Measurements from ENCODE around the gene CLIP2. TPM values are rescaled to one million over a fixed set of nuclear protein-coding genes. Genes with fewer than 3 reads are reported as not detected.
"Not testable (repeated sequence)": the region's sequence is repeated elsewhere in the genome, so short reads cannot be mapped to it uniquely, and the experiment has no call there.

Gene CLIP2
- total RNA-seq, 2 donors from 2014 or later = 16.1 to 26.6 TPM

GRCh38 chr7:74292757-74293576 is 3.8 kb downstream of the CLIP2 start:
- no peak for DNase-seq (ENCODE audit: low spot score)
- intact Hi-C loops (cut with DNase I) = no loop called here

- DNase-seq (ENCODE audit: low spot score) = no peak
- intact Hi-C loops (cut with DNase I) = no loop called here
These were observed 4.3 kb downstream of the CLIP2 start for GRCh38 chr7:74293577-74293908.

- no peak for DNase-seq (ENCODE audit: low spot score)
- intact Hi-C loops (cut with DNase I) = no loop called here
These were observed 5.2 kb downstream of the CLIP2 start for GRCh38 chr7:74294191-74294998.

- no peak for DNase-seq (ENCODE audit: low spot score)
- intact Hi-C loops (cut with DNase I) = no loop called here
These were observed 8.5 kb downstream of the CLIP2 start for GRCh38 chr7:74297516-74298233.

GRCh38 chr7:74299401-74299800 is 10.2 kb downstream of the CLIP2 start:
- intact Hi-C loops (cut with DNase I) = no loop called here
- DNase-seq (ENCODE audit: low spot score) = no peak

GRCh38 chr7:74300926-74301325 is 11.7 kb downstream of the CLIP2 start:
- no peak for DNase-seq (ENCODE audit: low spot score)
- intact Hi-C loops (cut with DNase I) = loop anchor here in 1 of 2 donors (10.0 kb wide), 1 partner anchor 84 kb away; no protein-coding TSS in a partner anchor

- DNase-seq (ENCODE audit: low spot score) = no peak
- intact Hi-C loops (cut with DNase I) = loop anchor here in 1 of 2 donors (10.0 kb wide), 1 partner anchor 82 kb away; no protein-coding TSS in a partner anchor
These were observed 13.6 kb downstream of the CLIP2 start for GRCh38 chr7:74302745-74303221.

GRCh38 chr7:74304550-74304949 is 15.3 kb downstream of the CLIP2 start:
- intact Hi-C loops (cut with DNase I) = loop anchor here in 1 of 2 donors (10.0 kb wide), 1 partner anchor 80 kb away; no protein-coding TSS in a partner anchor
- DNase-seq (ENCODE audit: low spot score) = no peak

GRCh38 chr7:74306004-74306729 is 17.0 kb downstream of the CLIP2 start:
- intact Hi-C loops (cut with DNase I) = loop anchor here in 1 of 2 donors (10.0 kb wide), 1 partner anchor 79 kb away; no protein-coding TSS in a partner anchor
- DNase-seq (ENCODE audit: low spot score) = no peak

- DNase-seq (ENCODE audit: low spot score) = no peak
- intact Hi-C loops (cut with DNase I) = loop anchor here in 1 of 2 donors (10.0 kb wide), 1 partner anchor 78 kb away; no protein-coding TSS in a partner anchor
These were observed 17.7 kb downstream of the CLIP2 start for GRCh38 chr7:74306730-74307469.

GRCh38 chr7:74307738-74308505 is 18.7 kb downstream of the CLIP2 start:
- intact Hi-C loops (cut with DNase I) = loop anchor here in 1 of 2 donors (10.0 kb wide), 1 partner anchor 77 kb away; no protein-coding TSS in a partner anchor
- no peak for DNase-seq (ENCODE audit: low spot score)

- intact Hi-C loops (cut with DNase I) = loop anchor here in 1 of 2 donors (10.0 kb wide), 1 partner anchor 76 kb away; no protein-coding TSS in a partner anchor
- DNase-seq (ENCODE audit: low spot score) = no peak
These were observed 20.0 kb downstream of the CLIP2 start for GRCh38 chr7:74309181-74309580.

- no peak for DNase-seq (ENCODE audit: low spot score)
- intact Hi-C loops (cut with DNase I) = no loop called here
These were observed 22.1 kb downstream of the CLIP2 start for GRCh38 chr7:74311305-74311744.

GRCh38 chr7:74312418-74313028 is 23.3 kb downstream of the CLIP2 start:
- intact Hi-C loops (cut with DNase I) = no loop called here
- no peak for DNase-seq (ENCODE audit: low spot score)

GRCh38 chr7:74315891-74316290 is 26.7 kb downstream of the CLIP2 start:
- intact Hi-C loops (cut with DNase I); DNase-seq (ENCODE audit: low spot score): not testable (repeated sequence)

GRCh38 chr7:74317146-74317782 is 28.1 kb downstream of the CLIP2 start:
- intact Hi-C loops (cut with DNase I) = no loop called here
- DNase-seq (ENCODE audit: low spot score) = no peak
